T1000 (cell line): ENCODE measurements around the gene GMPPB.
A peak's percentile ranks its signal among the peaks of the same experiment; 100 is the strongest.
"Not testable (repeated sequence)": the region's sequence is repeated elsewhere in the genome, so short reads cannot be mapped to it uniquely, and the experiment has no call there.

Experiments
- DNase-seq: peaks from one replicate; lab custom pipeline; 2025; ENCODE audit warnings: mixed read lengths; lab: John Stamatoyannopoulos, UW

Gene GMPPB

DNA sequence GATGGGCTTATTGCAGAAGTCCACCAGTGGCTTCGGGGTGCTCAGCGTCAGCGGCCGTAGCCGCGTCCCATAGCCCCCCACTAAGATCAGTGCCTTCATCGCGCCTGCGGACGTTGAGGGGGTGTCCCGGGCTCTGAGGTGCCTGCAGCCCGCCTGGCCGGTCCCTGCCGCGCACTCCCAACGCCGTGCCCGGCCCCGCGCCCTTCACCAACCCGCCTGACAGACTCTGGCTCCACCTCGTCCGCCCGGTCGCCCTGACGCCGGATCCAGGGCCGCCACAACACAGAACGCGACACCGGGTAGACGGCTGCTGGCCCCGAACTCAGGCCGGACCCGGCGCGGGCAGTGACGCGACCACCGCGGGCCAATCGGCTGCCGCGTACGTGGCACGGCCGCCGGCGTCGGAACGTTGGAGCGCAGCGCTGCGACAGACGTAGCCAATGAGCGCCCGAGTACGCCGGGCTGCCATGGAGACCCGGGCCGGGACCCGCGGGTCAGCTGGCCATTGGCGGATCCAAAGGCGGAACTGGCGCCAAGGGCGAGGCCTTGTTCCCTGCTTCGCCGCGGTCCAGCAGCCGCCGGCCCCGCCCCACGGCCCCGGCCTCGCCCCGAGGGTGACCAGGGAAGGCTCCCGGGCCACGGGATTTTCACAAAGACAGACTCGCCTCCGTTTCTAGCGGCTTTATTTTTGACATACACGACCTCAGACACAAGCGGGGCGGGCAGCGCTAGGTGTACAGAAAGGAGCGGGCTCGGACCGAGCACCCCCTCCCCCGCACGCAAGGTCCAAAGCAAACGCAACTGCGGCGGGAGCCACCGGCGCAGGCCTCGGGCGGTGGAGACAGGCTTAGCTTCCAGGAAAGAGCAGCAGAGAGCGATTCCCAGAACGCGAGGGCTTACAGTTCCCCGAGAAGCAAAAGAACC lies at the start of gene GMPPB:
GMPPB (minus strand) TSS at position 324 of the 924 bp plus-strand sequence; CDS start at position 99, 225 bp downstream.
- DNase-seq: peak; percentile 97

- no peak for DNase-seq
These were observed 49.0 kb upstream of the GMPPB start for GRCh38 chr3:49772703-49773102.

- no peak for DNase-seq
These were observed 47.7 kb upstream of the GMPPB start for GRCh38 chr3:49771340-49771938.

DNA sequence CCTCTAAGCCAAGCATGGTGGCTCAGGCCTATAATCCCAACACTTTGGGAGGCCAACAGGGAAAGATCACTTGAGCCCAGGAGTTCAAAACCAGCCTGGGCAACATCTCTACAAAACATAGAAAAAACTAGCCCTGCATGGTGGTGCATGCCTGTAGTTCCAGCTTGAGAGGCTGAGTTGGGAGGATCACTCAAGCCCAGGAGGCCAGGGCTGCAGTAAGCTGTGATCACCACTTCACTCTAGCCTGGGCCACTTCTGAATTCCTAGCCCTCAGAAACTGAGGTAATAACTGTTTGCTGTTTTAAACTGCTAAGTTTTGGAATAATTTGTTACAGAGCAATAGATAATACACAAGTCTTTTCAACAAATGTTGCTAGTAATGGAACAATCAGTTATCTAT lies 46.2 kb upstream of the GMPPB start:
- DNase-seq: no peak

GRCh38 chr3:49769286-49769915 lies 45.6 kb upstream of the GMPPB start:
- DNase-seq: no peak

GRCh38 chr3:49763981-49764380 lies 40.2 kb upstream of the GMPPB start:
- DNase-seq: no peak

- no peak for DNase-seq
These were observed 37.9 kb upstream of the GMPPB start for GRCh38 chr3:49761661-49762060.

- DNase-seq: no peak
These were observed 35.5 kb upstream of the GMPPB start for GRCh38 chr3:49759226-49759625.

GRCh38 chr3:49757197-49757596 lies 33.4 kb upstream of the GMPPB start:
- DNase-seq: no peak

DNA sequence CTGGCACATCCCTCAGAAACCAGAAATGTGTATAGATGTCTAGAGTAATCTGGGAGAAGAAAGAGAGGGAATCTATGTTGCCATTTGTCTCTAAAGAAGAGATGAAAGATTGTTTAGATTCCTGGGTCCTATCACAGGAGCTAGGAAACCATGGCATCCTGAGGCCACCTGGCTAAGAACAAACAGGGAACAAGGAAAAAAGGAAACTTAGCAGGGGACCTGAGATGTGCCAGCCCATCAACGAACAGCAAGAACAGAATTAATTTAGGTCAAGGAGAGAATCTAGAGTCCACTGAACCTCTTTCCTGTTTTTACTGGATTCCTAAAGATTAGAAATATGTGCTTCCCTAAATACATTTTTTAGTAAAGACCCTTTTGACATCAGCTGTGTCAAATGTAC lies 32.3 kb upstream of the GMPPB start:
- no peak for DNase-seq

DNA sequence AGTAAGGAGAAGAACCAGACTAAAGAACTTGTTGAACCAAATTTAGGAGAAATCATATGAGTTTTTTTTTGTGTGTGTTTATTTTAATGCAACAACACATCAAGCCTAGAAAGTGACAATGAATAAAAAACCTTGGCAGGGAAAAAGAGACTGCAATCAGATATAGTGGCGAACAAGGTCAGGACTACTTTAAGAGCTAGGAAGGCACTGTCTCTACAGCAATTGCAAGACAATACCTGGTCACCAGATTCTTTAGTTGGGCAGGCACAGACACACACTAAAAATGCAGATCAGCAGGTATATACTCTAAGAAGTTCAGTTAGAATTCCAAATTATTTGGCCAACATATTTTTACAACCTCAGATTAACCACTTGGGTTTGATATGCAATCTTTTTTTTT lies 30.8 kb upstream of the GMPPB start:
- no peak for DNase-seq

DNA sequence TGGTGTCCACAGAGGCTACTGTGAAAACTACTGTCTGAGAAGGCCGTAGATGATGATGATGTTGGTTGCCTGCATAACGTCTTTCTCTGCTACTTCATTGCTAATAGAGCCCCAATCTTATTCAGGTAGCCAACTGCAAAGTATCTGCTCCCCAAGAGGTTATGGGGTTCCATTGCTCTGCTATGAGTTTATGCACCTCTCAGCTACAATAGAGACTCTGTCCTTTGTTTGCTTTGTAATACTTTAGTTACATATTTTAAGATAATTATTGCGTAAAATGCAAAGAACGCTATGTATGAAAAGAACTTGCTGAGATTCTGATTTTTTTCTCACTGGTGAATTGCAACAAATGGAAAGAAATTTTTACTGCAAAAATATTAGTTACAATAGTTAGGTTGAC lies 27.8 kb upstream of the GMPPB start:
- no peak for DNase-seq

GRCh38 chr3:49750056-49750455 lies 26.3 kb upstream of the GMPPB start:
- no peak for DNase-seq

DNA sequence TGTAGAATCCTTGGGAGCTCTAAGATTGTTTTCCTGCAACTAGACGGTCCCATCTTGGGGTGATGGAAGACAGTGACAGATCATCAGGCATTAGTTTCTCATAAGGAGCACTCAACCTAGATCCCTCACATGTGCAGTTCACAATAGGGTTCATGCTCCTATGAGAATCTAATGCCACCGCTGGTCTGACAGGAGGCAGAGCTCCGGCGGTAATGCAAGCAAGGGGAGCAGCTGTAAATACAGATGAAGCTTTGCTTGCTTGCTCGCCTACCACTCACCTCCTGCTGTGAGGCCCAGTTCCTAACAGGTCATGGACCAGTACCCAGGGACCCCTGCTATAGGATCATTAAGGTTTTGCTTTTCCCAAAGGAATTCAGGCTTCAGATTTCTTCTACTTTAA lies 25.1 kb upstream of the GMPPB start:
- not testable (repeated sequence) for DNase-seq

- DNase-seq: no peak
These were observed 24.2 kb upstream of the GMPPB start for GRCh38 chr3:49747792-49748480.

- no peak for DNase-seq
These were observed 22.2 kb upstream of the GMPPB start for GRCh38 chr3:49745986-49746385.

DNA sequence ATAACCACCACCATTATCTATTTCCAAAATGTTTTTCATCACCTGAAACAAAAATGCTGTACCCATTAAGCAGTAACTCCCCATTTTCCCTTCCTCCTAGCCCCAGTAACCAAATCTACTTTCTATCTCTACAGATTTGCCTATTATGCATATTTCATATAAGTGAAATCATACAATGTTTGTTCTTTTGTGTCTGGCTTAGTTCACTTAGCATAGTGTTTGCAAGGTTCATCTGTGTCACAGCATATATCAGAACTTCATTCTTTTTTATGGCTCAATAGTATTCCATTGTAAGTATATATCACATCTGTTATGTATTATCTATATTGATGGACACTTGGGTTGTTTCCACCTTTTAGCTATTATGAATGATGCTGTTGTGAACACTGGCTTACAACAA lies 16.7 kb upstream of the GMPPB start:
- DNase-seq: no peak

- no peak for DNase-seq
These were observed 14.4 kb upstream of the GMPPB start for GRCh38 chr3:49738067-49738713.

DNA sequence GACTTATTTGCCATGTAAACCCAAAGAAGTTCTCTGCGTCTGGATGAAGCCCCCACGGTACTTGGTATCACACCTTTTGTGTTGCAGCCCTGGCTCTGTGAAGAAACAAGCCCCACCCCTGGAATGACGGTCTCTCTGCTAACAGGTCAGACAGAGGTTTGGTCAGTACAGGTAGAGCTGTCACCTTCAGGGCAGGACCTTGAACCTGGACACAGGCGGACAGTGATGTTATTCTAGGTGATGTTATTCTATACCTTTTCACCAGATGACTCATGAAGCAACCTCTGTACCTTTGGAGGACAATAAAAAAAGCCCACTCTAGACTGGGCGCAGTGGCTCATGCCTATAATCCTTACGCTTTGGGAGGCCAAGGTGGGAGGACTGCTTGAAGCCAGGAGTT lies 11.0 kb upstream of the GMPPB start:
- no peak for DNase-seq

GRCh38 chr3:49733551-49733950 lies 9.8 kb upstream of the GMPPB start:
- DNase-seq: no peak

- no peak for DNase-seq
These were observed 8.8 kb upstream of the GMPPB start for GRCh38 chr3:49732597-49732996.
